NOMO-1 (cell line): ENCODE measurements around the gene FAM135A.
"Not testable (repeated sequence)": the region's sequence is repeated elsewhere in the genome, so short reads cannot be mapped to it uniquely, and the experiment has no call there.

ENCODE experiments used
- DNase-seq, 2 experiments: peaks; one replicate each; lab custom pipeline; 2025; ENCODE audit not compliant: unreplicated experiment in 2 of 2; lab: John Stamatoyannopoulos, UW

The FAM135A gene

DNA sequence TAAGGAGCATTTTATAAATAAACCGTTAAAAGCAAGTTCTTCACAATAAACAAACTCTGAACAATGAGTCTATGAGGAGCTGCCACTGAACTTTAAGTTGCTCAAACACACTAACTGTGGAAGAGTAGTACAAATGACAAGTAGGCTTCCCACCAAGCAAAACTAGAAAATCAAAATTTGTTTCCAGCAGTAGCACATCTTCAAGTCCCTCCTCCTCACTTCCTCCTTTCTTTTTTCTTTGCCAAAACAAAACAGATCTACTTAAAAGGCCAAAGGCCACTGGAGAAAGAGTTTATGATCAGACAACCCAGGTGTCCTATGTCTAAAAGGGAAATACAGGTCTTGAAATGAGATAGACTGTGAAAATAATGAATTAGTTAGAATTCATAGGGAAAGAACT, 17.1 kb upstream of the FAM135A start:
- DNase-seq, result no peak

DNA sequence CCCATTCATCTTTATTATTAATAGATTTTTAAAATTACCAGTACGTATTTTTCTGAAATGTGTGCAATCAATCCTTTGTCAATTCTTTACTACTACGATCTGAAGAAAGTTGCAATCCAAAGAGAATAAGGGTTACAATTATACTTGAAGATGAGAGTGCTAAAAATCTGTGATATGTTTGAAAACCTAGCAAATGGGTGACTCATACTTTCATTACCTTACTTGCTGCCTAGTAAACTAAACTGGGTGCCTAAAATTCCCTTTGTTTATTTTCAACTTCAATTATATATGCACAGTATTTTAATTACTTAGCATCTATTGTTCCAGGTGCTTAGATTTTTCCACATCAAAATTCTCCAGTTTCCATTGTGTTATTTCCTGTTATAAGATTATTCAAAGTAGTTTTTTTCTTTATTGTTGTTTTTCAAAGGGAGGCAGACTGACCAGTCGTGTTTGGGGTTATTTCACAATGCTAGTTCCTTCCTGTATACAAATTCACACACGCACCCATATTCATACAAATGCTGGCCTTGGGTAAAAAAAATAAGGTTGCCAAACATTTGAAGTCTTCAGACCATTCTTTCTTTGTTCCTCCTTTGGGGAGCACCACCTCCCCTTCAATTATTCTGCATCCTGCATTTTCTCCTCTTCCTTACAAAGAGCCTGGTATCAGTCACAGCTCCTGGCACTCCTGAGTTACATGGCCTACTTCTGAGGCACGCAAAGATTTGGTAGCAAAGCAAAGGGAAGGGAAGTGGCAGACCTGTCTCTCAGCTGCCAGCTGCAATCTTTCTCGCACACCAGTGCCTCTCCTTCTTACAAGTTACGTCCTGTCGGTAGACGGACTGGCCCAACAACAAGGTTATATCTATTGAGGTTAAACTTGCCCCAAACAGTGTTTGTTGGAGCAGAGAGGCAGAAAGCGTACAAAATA, 16.2 kb upstream of the FAM135A start:
- peak in 1 of 2 experiments; percentile 35 for DNase-seq

DNA sequence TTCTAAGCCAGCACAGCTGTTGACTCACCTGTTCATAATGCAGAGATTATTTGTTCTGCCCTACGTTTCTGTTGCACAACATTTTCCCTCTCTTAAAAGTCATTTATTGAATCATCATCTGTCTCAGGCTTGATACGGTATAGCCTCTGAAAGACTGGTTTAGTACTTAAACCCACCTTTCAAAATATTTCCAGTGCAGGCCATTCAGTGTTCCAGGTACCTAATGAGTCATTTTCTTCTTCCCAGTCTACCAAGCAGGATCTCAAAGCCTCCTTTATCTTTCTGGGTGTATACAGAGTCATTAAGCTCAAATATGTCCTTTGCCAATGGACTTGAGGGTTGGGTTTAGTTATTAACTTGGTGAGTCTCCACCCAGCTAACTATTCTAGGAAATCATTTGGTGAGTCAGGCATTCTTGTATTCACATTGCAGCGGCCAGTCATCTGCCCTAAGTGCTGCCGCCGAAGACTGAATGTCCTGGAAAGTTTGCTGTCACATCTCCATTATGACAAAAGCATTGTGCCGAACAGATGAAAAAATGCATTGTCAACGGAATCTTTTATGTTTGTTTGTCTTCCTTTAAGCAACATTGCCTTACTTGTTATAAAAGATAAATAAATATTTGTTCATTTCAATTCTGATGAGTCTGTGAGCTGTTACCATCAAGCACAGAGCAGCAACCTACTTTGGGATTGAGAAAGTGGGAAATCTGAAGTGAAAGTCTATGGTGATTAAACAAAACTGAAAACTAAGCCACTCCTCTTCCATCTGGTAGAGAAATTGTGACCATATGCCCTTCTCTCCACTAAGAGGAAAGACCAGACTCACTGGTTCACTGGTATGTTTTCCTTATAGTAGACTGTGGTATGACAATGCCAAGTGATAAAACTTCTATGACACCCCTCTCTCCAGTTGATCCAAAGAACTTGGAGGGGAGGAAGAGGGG, 14.3 kb upstream of the FAM135A start:
- no peak for DNase-seq

DNA sequence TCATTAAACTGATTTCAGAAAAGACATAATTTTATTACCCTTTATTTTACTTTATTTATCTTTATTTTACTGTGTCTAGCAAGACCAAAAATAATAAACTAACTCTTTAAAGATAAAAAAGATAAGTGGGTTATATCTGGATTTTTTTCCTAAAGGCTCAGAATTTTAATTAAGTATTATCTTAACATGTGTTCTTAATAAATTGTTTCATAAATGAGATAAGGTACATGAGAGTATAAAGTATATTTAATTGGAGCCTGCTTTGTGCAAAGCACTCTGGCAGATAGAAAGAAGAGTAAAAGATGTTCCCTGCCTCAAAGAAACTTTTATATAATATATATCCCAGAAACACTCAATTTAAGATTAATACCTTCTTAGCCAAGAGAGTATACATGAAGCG, 8.7 kb upstream of the FAM135A start:
- DNase-seq, result no peak

DNA sequence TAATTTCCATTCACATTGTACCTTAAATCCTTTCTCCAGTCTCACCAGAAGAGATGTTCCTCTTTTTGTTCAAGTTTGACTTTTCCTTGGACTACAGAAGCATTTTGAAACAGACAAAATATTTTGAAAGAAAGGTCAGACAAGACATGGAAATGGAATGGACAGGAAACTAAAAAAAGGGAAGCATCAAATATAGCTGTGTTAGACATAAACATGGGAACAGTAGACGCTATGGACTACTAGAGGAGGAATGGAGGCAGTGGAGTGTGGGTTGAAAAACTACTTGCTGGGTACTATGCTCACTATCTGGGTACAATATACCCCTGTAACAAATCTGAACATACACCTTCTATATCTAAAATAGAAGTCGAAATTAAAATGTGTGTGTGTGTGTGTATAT, 4.1 kb upstream of the FAM135A start:
- peak in 1 of 2 experiments; percentile 5 for DNase-seq

DNA sequence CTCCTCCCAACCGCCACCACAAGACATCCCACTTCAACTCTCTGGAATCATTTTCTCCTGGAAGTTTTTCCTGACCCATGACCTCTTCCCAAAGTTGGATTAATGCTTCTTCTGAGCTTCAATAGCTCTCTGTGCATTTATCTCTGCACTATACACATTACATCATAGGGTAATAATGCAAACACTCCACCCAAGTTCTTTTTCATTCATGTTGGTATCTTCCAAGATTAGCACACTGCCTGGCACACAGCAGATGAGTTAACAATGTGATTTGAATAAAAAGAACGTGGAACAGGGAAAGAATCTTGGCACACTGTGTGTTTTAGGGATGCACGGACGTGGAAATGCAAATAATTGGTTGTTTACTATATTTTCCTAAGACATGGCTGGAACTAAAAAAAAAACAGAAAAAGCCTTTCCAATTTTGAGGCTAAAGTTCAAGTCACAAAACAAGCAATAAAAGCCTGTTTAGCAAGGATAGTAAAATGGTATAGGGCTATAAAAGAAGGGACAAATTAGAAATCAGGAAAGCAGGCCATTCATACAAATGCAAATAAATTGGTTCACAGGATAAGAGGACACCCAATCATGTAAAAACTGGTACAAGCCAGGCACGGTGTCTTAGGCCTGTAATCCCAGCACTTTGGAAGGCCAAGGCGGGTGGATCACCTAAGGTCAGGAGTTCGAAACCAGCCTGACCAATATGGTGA, 1.6 kb upstream of the FAM135A start:
- no peak for DNase-seq

DNA sequence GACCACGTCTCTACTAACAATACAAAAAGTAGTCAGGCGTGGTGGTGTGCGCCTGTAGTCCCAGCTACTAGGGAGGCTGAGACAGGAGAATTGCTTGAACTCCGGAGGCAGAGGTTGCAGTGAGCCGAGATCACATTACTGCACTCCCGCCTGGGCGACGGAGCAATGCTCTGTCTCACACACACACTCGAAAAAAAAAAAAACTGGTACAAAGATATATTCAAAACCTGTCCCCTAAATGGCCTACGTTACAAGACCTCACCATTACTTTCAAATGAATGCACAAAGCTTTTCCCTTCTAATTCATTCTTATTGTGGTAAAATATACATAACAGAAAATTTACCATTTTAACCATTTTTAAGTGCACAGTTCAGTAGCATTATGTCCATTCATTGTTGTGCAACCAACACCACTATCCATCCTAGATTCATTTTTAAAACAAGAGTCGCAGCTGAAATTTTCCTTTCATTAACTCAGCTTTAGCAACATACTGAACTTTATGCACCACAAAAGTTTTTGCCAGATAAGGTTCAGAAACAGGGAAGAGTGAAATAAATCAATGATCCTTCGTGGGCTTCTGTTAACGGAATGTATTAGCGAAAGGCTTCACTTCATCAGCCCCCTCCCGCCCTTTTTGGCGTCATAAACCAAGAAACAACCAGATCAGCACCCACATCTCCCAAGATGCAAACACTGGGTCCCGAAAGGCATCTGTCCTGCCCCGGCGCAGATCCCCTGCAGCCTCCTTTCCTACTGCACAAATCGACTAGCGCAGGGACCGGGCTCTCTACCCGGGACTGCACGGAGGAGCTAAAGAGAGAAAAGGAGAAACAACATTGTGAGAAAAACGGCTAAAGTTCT, 825 bp upstream of the FAM135A start:
- DNase-seq, result no peak

DNA sequence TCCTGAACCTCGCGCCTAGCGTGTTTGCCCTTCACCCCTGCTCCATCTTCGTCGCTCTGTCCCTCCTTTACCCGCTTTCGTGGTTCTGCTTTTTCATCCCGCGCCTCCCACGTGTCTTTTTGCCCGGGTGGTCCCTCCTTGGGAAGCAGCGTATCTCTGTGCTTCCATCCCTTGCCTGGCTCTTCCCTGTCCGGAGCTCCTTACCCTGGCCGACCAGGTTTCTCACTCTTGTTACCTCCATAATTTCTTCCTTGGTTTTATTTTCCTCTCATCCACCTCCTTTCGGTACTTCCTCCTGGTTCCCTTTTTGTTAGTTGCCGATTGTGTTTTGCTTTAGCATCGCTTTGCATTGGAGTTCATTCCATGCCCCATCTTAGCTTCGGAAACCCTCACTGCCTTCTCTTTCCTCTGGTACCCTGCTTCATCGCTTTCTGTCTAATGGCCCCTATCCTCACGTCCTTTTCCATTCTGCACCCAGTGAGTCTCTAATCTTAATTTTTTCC, 735 bp downstream of the FAM135A start:
- peak in 1 of 2 experiments; percentile 74 for DNase-seq

DNA sequence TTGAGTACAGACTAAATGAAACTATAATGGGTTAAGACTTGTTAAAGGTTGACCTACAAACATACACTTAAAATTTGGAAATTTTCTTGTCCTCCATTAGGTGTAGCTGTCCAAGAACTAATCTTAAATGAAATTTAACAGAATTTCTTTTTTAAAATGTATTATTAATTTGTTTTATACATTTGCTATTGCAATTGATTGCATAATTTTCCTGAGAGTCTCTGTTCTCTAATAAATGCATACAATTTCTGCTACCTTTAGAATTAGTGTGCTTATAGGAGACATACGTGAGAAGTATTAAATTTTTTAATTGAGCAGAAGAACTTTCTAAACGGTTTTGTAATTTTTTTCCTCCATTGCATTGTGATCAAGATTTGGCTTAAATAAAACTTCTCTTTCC, 1.5 kb downstream of the FAM135A start:
- peak in 1 of 2 experiments; percentile 1 for DNase-seq

DNA sequence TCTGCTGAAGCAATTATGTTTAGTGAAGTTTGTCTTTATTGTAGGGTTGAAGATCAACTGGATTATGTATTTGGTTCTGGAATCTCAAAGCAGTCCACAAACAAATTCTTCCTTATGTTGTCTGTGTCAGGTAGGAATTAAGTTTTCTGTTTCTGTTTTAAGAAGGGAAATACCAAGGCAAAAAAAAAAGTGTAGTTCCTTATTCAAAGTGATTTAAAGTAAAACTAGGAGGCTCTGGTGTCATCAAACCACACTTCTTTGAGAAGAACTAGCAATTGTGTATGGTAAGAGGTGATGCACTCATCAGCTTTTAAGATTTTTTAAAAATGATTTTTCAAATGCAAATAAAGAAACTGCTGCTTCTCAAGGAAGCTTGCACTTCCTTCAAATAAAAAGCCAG, 1.9 kb downstream of the FAM135A start:
- peak in 1 of 2 experiments; percentile 33 for DNase-seq

DNA sequence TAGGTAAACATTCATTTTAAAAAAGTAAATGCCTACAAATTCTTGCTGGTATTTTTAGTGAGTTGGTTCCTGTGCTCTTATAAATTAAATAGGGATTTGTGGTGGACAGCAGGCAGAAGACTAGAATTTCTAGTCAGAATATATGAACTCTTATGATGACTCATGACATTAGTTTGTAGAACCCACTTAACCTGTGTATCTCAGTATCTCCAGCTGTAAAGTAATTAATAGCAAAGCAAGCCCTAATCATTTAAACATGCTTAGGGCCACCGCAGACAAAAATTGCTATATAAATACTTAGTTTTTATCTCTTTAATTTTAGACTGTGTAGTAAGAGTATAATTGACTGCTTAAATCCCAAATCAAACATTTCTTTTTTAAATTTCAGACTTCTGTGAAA, 2.4 kb downstream of the FAM135A start:
- DNase-seq, result no peak

DNA sequence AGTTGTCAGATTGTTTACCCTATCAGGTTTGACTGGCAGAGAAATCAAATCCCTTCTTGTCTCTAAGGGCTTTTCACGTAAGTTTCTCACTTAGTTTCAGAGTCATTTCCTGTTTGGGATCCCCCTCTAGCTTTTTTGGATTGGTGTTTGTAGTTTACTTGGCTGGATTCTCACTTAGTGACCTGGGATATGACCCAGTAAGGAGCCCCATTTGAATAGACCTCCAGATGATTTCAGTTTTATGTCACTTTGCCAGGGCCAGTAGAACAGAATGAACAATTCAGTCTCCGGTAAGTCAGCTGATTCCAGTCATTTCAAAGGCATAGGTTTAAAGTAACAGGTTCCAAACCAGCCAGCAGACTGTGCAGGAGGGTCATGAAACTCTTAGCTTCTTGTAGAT, 8.2 kb downstream of the FAM135A start:
- no peak for DNase-seq

DNA sequence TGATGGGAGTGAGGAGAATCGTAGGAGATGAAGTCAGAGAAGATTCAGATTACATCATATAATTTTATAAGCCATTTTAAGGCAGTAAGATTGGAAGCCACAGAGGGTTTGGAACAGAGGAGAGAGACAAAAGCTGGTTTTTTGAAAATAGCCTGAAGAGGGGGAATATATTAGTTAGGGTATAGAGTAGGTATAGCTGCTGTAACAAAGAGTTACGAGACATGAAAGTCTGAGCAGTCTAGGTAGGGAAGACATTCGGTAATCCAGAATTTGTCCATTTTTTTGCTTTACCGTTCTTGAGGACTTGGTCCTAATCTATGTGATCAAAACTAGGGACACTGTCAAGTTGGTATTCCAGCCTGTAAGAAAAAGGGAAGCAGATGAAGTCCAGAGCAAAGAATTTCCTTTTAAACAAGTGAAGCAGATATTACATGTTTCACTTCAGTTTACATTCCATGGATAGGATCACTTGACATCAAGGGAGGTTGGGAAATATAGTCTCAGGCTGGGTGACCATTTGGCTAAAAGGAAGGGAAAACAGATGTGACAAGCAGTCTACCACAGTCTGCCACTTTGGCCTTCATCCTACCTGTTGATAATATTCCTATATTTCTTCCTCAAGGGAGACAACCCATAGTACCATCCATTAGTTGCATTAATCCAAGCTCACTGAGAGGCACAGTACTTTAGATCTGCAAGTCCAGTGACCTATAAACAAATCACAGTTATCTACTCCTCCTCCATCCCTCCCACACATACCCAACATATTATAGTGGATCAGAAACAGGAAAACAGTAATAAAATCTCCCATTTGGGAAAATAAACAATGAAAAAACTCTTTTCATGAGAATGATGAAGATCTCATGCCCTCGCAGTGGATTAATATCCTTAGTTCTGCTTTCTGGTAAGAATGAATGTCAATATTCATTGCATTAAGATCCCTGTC, 10.2 kb downstream of the FAM135A start:
- DNase-seq, result no peak

DNA sequence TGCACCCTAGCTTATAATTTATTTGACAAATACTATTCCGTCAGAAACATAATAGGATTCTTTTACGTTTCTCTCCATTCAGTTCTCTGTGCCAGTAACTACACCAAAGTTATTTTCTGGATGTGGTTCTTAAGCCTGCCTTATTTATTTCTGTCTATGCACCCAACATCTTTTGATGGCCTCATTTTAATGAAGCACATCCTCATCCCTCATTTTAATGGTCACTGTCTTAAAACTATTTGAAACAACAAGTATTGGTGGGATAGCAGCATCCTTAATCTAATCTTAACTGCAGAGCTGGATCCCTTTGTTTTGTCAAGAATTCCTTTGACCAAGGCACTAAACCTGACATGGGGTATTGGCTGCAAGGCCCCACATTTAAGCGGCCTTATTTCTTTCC, 11.0 kb downstream of the FAM135A start:
- no peak for DNase-seq

DNA sequence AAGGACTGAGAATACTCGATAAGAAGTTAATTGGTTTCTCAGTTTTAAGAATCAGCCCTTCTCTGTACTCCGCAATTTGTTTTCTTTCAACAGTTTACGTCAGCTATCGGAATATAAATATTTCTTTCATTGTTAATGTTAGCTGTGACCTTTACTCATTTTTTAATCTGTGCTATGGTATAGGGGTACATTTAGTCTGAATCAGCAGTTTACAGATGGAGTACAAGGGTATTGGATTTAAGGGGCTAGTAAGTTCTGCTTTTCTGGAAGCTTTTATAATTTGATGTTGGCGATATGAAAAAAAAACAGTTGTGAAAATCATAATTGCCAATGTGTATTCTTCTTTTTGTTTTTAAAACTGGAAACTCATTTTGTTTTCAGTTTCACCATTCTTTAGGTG, 23.0 kb downstream of the FAM135A start:
- DNase-seq, result no peak

DNA sequence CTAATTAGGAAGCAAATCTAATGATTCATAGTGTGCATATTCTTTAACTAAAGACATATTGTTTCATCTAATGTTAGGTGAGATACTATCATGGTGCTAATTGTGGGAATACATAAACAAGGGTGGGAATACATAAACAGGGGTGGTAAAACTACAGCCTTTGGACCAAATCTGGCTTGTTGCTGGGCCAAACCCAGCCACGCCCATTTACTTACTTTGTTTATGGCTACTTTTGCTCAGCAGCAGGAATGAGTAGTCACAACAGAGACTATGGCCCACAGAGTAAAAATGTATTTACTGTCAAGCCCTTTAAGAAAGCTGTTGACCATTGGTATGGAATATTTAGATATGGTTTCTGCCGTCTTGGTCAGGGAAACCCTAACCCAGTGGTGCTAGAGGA, 31.7 kb downstream of the FAM135A start:
- DNase-seq, result no peak

DNA sequence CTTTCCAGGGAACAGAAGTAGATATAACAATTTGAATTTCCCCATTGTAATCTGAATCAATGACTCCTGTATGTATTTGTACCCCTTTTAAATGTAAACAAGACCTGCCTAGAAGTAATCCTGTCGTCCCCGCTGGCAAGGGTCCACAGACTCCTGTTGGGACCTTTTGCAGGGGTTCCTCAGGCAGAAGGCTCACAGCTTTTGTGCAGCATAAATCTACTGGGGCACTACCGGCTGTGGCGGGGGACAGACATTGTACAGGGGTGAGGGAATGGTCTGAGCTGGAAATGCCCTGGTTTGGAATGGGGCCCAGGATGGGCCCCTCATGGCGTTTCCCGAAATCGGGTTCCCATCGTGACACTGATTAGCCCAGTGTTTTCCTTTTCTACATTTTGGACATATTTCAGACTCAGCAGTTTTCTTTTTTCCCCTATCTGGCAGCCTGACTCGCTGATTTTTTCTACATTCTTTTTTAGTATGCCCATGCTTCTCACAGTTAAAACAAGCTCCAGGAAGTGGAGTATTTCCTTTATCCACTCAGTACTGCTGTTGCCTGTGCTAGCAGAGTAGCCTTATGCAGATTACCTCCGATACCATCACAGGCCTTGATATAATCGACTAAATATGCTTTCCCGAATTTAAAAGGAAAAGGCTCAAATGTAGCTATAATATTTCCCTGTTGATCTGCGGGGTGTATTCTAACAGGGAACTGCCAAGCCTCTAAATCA, 34.2 kb downstream of the FAM135A start:
- DNase-seq, result not testable (repeated sequence)

DNA sequence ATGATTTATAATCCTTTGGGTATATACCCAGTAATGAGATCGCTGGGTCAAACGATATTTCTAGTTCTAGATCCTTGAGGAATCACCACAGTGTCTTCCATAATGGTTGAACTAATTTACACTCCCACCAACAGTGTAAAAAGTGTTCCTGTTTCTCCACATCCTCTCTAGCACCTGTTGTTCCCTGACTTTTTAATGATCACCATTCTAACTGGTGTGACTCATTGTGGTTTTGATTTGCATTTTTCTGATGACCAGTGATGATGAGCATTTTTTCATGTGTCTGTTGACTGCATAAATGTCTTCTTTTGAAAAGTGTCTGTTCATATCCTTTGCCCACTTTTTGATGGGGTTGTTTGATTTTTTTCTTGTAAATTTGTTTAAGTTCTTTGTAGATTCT, 40.6 kb downstream of the FAM135A start:
- DNase-seq, result not testable (repeated sequence)
